GM10266 (cell line): ENCODE data around the gene PRKCQ.

Source experiments
- DNase-seq: peaks from one replicate; pipeline ENCODE4 v3.0.0; 2012; ENCODE audit errors: extremely low spot score
- CTCF ChIP-seq: IDR thresholded peaks from 2 replicates; pipeline ENCODE4 v1.5.1; 2012; ENCODE audit warnings: mild to moderate bottlenecking, low read depth; ENCODE audit not compliant: control insufficient read depth, insufficient read depth; ENCODE audit errors: missing control alignments

Gene PRKCQ

GRCh38 chr10:6505300-6505699 is 74.8 kb downstream of the PRKCQ start:
- no peak for DNase-seq
- TF ChIP-seq CTCF, result no peak

DNA sequence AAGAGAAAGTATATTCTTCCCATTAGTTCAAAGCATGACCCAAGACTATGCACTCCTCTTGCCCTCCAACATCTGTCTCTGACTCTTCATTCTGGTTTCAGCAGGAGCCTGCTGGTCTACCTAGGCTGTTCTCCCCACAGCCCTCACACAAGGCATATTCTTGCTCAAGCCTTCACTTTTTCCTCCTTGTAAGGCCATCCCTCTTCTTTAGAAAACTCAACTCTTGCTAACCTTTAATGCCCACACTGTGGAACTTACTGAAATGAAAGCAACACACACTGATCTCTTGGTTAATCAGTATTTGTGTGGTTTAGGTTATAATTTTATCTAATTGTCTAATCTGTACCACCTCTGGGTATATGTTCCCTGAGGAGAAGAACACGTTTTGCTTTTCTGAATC is 75.8 kb downstream of the PRKCQ start:
- TF ChIP-seq CTCF, result no peak
- DNase-seq, result no peak

DNA sequence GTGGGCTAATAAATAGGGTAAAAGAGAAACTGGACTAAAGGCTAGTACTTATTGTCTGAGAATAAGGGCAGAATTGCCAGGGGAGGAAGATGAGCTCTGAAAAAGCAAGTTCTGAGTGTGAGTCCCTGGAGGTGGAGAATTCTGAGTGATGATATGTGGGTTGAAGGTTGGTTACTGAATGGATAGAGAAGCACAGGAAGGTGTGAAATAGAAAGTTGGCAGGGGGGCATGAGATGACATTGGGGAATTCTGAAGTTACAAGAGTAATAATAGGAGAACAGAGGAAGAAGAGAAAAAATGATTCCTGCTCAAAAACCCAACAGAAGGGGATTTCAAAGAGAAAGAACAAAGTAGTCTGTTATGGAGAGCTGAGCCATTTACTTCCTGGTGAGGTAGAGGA is 76.9 kb downstream of the PRKCQ start:
- no peak for DNase-seq
- TF ChIP-seq CTCF, result no peak

DNA sequence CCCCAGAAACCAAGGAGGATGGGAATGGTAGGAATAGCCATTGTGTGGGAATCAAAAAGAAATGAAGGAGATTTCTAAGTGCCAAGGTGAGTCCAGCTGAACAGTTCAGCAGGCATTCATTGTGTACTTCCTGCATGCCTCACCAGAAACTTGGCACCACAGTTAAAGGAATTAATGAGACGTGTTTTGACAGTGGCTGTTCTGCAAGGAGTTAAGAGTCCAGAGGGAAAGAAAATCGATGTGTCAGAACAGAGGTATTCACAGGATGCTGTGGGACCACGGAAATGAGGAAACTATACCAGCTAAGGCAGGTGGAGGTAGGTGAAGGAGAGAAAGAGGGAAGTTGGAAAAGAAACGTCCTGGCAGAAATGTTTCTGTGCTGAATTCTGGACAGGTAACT is 78.1 kb downstream of the PRKCQ start:
- TF ChIP-seq CTCF, result no peak
- DNase-seq, result no peak

DNA sequence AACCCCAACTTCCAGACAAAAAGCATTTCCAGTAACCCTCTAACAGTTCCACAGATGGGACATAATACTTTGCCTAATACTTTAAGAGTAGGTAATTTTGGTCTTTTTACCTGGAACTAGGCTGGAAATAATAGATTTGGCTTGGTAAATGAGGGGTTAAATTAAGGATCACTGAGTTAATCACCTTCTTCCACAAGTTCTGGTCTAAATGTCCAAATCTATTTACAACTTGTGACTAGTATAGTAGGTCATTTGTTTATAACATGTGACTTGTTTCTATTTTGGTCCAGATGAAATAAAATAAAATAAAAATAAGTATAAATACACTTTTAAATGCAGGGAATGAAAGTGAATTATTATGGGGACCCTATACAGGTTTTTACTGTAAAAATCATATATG is 80.1 kb downstream of the PRKCQ start:
- TF ChIP-seq CTCF, result no peak
- no peak for DNase-seq

GRCh38 chr10:6498771-6499170 is 81.3 kb downstream of the PRKCQ start:
- no peak for DNase-seq
- no peak for TF ChIP-seq CTCF

DNA sequence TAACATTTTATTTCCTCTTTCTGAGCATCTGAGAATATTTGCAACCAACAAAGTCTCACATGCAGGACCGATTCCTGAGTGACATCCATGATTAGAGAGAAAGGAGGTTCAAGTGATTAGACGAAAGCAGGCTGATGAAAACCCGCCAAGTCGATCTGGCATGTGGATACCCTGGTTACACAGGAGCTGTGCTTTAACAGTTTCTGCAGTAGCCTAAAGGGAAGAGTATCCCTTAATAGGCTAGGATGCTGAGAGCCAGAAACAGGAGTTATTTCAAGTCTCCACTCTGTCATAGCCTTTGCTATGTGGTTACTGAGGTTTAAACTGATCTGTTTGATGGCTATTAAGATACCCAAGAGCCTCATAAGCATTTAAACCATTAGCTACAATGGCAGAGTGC is 82.5 kb downstream of the PRKCQ start:
- TF ChIP-seq CTCF, result no peak
- DNase-seq, result no peak
